ENCODE results near the gene BTBD3.

- no peak for TF ChIP-seq CTCF (IDR thresholded peaks at IDR 0.05; ENCODE audit: low read depth, low read length)
- TF ChIP-seq MYC (IDR thresholded peaks at IDR 0.05; ENCODE audit: low read depth, low read length): no peak
Observed at GRCh38 chr20:11894062-11894461, 23.6 kb upstream of the BTBD3 start.

Measured in NB4 (cell line).